Activated naive CD4-positive, alpha-beta T cell treated with anti-CD3 and anti-CD28 coated beads, Interleukin-2, amount 50 U/mL, for 24 hours (primary cell): ENCODE results near the gene SMPD3.

Experiments
- H3K27ac Mint-ChIP-seq: one replicate; pipeline ENCODE4 v1.8.0; 2021; ENCODE audit warnings: mild to moderate bottlenecking, mixed read lengths
- H3K27me3 Mint-ChIP-seq: one replicate; pipeline ENCODE4 v1.8.0; 2021; ENCODE audit warnings: mixed read lengths
- H3K36me3 Mint-ChIP-seq: one replicate; pipeline ENCODE4 v1.8.0; 2021; ENCODE audit warnings: mixed read lengths
- H3K4me1 Mint-ChIP-seq: one replicate; pipeline ENCODE4 v1.8.0; 2021; ENCODE audit warnings: mixed read lengths
- H3K4me3 Mint-ChIP-seq: one replicate; pipeline ENCODE4 v1.8.0; 2021; ENCODE audit warnings: mild to moderate bottlenecking, mixed read lengths
- H3K9me3 Mint-ChIP-seq: one replicate; pipeline ENCODE4 v1.8.0; 2021; ENCODE audit warnings: mixed read lengths

The SMPD3 gene

GRCh38 chr16:68377667-68378393, 70.5 kb downstream of the SMPD3 start:
- no peak overlapping the region for H3K27ac Mint-ChIP-seq
- no peaks in the 10 kb centered on the region for H3K9me3 Mint-ChIP-seq
- H3K36me3 Mint-ChIP-seq: no peaks in the 10 kb centered on the region
- no peaks in the 10 kb centered on the region for H3K27me3 Mint-ChIP-seq
- peaks cover 7% of the 10 kb centered on the region for H3K4me1 Mint-ChIP-seq
- no peak overlapping the region for H3K4me3 Mint-ChIP-seq

GRCh38 chr16:68377221-68377620, 71.1 kb downstream of the SMPD3 start:
- Mint-ChIP-seq H3K27me3 (no peaks in the 10 kb centered on the region), H3K9me3 (no peaks in the 10 kb centered on the region), H3K27ac (no peak overlapping the region), H3K4me3 (no peak overlapping the region), H3K36me3 (no peaks in the 10 kb centered on the region), H3K4me1 (peaks cover 7% of the 10 kb centered on the region)

- Mint-ChIP-seq H3K9me3 (no peaks in the 10 kb centered on the region), H3K36me3 (no peaks in the 10 kb centered on the region), H3K4me1 (peaks cover 7% of the 10 kb centered on the region), H3K4me3 (no peak overlapping the region), H3K27ac (no peak overlapping the region), H3K27me3 (no peaks in the 10 kb centered on the region)
Observed at GRCh38 chr16:68376590-68376989, 71.7 kb downstream of the SMPD3 start.

- Mint-ChIP-seq H3K4me3 (no peak overlapping the region), H3K4me1 (peaks cover 7% of the 10 kb centered on the region), H3K27me3 (no peaks in the 10 kb centered on the region)
Observed at GRCh38 chr16:68375801-68376536, 72.3 kb downstream of the SMPD3 start.

GRCh38 chr16:68374961-68375660, 73.2 kb downstream of the SMPD3 start:
- Mint-ChIP-seq H3K9me3 (no peaks in the 10 kb centered on the region), H3K4me1 (peaks cover 15% of the 10 kb centered on the region), H3K27me3 (no peaks in the 10 kb centered on the region), H3K4me3 (no peak overlapping the region), H3K36me3 (no peaks in the 10 kb centered on the region), H3K27ac (no peak overlapping the region)

More at GRCh38 chr16:68375801-68376536, 72.3 kb downstream of the SMPD3 start:
- Mint-ChIP-seq H3K9me3 (no peaks in the 10 kb centered on the region), H3K36me3 (no peaks in the 10 kb centered on the region), H3K27ac (no peak overlapping the region)

GRCh38 chr16:68374246-68374805, 74.0 kb downstream of the SMPD3 start:
- no peaks in the 10 kb centered on the region for H3K36me3 Mint-ChIP-seq
- peaks cover 20% of the 10 kb centered on the region for H3K4me1 Mint-ChIP-seq
- H3K27me3 Mint-ChIP-seq: no peaks in the 10 kb centered on the region
- H3K4me3 Mint-ChIP-seq: no peak overlapping the region
- no peak overlapping the region for H3K27ac Mint-ChIP-seq
- H3K9me3 Mint-ChIP-seq: no peaks in the 10 kb centered on the region

GRCh38 chr16:68373528-68374245, 74.6 kb downstream of the SMPD3 start:
- peaks cover 23% of the 10 kb centered on the region for H3K4me1 Mint-ChIP-seq
- peak overlapping the region; percentile 81 for H3K27ac Mint-ChIP-seq
- H3K27me3 Mint-ChIP-seq: no peaks in the 10 kb centered on the region
- no peaks in the 10 kb centered on the region for H3K9me3 Mint-ChIP-seq
- H3K36me3 Mint-ChIP-seq: no peaks in the 10 kb centered on the region
- no peak overlapping the region for H3K4me3 Mint-ChIP-seq

- H3K27ac Mint-ChIP-seq: no peak overlapping the region
- no peaks in the 10 kb centered on the region for H3K36me3 Mint-ChIP-seq
- H3K4me1 Mint-ChIP-seq: peaks cover 31% of the 10 kb centered on the region
- H3K27me3 Mint-ChIP-seq: no peaks in the 10 kb centered on the region
- H3K4me3 Mint-ChIP-seq: no peak overlapping the region
- no peaks in the 10 kb centered on the region for H3K9me3 Mint-ChIP-seq
Observed at GRCh38 chr16:68372806-68373205, 75.5 kb downstream of the SMPD3 start.

- Mint-ChIP-seq H3K9me3 (no peaks in the 10 kb centered on the region), H3K4me1 (peaks cover 35% of the 10 kb centered on the region), H3K36me3 (no peaks in the 10 kb centered on the region), H3K4me3 (no peak overlapping the region), H3K27ac (no peak overlapping the region), H3K27me3 (no peaks in the 10 kb centered on the region)
Observed at GRCh38 chr16:68372381-68372720, 76.0 kb downstream of the SMPD3 start.

GRCh38 chr16:68371706-68372380, 76.5 kb downstream of the SMPD3 start:
- H3K27me3 Mint-ChIP-seq: no peaks in the 10 kb centered on the region
- no peaks in the 10 kb centered on the region for H3K36me3 Mint-ChIP-seq
- no peak overlapping the region for H3K4me3 Mint-ChIP-seq
- peaks cover 35% of the 10 kb centered on the region for H3K4me1 Mint-ChIP-seq
- no peak overlapping the region for H3K27ac Mint-ChIP-seq
- no peaks in the 10 kb centered on the region for H3K9me3 Mint-ChIP-seq

GRCh38 chr16:68371276-68371651, 77.0 kb downstream of the SMPD3 start:
- Mint-ChIP-seq H3K36me3 (no peaks in the 10 kb centered on the region), H3K4me3 (no peak overlapping the region), H3K27me3 (no peaks in the 10 kb centered on the region)

GRCh38 chr16:68370581-68371275, 77.6 kb downstream of the SMPD3 start:
- Mint-ChIP-seq H3K4me1 (peaks cover 35% of the 10 kb centered on the region), H3K9me3 (no peaks in the 10 kb centered on the region), H3K27ac (peak overlapping the region; percentile 62), H3K36me3 (no peaks in the 10 kb centered on the region), H3K4me3 (peak overlapping the region; percentile 33), H3K27me3 (no peaks in the 10 kb centered on the region)

More at GRCh38 chr16:68371276-68371651, 77.0 kb downstream of the SMPD3 start:
- Mint-ChIP-seq H3K9me3 (no peaks in the 10 kb centered on the region), H3K27ac (no peak overlapping the region), H3K4me1 (peaks cover 35% of the 10 kb centered on the region)

- Mint-ChIP-seq H3K27me3 (no peaks in the 10 kb centered on the region), H3K27ac (peak overlapping the region; percentile 62), H3K4me1 (peaks cover 35% of the 10 kb centered on the region), H3K9me3 (no peaks in the 10 kb centered on the region), H3K4me3 (peak overlapping the region; percentile 33), H3K36me3 (no peaks in the 10 kb centered on the region)
Observed at GRCh38 chr16:68369697-68370580, 78.4 kb downstream of the SMPD3 start.
